Measurements from ENCODE around the gene CDC42BPB. TPM values are rescaled to one million over a fixed set of nuclear protein-coding genes. Genes with fewer than 3 reads are reported as not detected.

CDC42BPB gene
- total RNA-seq, 1 experiment from 2014 or later = 96.9 TPM

DNA sequence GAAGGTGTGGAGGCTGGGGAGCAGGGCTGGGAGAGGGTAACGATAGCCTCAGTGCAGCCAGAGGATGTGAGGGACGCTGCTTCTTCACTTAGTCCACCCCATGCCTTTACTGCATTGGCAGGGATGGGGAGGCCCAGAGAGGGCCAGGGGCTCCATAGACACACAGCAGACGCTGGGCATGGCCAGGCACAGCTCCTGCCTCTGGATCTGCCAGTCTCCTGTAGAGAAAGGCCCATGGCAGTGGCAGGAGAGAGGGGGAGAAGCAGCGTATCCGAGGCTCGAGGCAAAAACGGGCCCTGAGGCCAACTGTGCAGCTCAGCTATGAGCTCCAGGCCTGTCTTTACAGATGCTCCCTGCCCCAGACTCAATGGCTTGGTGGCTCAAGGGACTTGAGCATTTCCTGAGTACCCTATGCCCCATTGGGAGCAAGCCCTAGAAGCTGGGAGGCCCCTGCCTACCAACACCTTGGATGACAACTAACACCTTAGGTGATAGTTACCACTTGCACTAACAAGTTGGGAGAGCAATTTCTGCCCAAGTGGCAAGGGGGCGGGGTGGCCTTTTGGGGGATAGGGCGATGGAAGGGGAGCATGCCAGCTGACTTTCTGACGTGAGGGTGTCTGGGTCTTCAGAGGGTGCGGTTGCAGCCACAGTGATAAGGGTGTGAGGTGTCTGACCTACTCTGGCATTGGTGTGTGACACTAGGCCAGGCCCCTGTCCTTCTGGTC, 21.7 kb upstream of the CDC42BPB start:
- DNase-seq (ENCODE audit: low spot score) = no peak
- ChIA-PET POLR2A (interaction anchor here (0.6 kb wide), 1 partner anchor 841 kb away, joined by 4 read pairs; no protein-coding TSS in a partner anchor), CTCF (interaction anchor here (0.6 to 7.2 kb wide), 12 partner anchors 7 to 897 kb away, joined by 3 to 74 read pairs (median 4); partner anchors contain the start of gene LBHD2)
- no peak overlapping the region for H3K4me3 Mint-ChIP-seq
- peaks cover 5% of the 10 kb centered on the region for H3K27me3 Mint-ChIP-seq (ENCODE audit: low read depth)
- H3K9me3 Mint-ChIP-seq = no peaks in the 10 kb centered on the region
- no peak overlapping the region for H3K27ac Mint-ChIP-seq
- TF ChIP-seq IRF2 (CRISPR knock-in tag; IDR thresholded peaks at IDR 0.05; ENCODE audit: borderline replicate concordance, low read depth) (no peak), SP1 (CRISPR knock-in tag; conservative IDR thresholded peaks at IDR 0.05) (no peak), NR1H2 (CRISPR knock-in tag; IDR thresholded peaks at IDR 0.05) (no peak), ZNF317 (CRISPR knock-in tag; IDR thresholded peaks at IDR 0.05; ENCODE audit: borderline replicate concordance, low read depth) (no peak), CREM (CRISPR knock-in tag; IDR thresholded peaks at IDR 0.05) (no peak), CREB1 (CRISPR knock-in tag; IDR thresholded peaks at IDR 0.05) (no peak), FOXK1 (CRISPR knock-in tag; IDR thresholded peaks at IDR 0.05) (no peak), GTF2I (CRISPR knock-in tag; conservative IDR thresholded peaks at IDR 0.05) (no peak), TEAD1 (CRISPR knock-in tag; IDR thresholded peaks at IDR 0.05) (no peak)
- TF ChIP-seq, protein P1, sequence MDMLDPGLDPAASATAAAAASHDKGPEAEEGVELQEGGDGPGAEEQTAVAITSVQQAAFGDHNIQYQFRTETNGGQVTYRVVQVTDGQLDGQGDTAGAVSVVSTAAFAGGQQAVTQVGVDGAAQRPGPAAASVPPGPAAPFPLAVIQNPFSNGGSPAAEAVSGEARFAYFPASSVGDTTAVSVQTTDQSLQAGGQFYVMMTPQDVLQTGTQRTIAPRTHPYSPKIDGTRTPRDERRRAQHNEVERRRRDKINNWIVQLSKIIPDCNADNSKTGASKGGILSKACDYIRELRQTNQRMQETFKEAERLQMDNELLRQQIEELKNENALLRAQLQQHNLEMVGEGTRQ (CRISPR knock-in tag; IDR thresholded peaks at IDR 0.05) = no peak
- TF ChIP-seq, protein P2, sequence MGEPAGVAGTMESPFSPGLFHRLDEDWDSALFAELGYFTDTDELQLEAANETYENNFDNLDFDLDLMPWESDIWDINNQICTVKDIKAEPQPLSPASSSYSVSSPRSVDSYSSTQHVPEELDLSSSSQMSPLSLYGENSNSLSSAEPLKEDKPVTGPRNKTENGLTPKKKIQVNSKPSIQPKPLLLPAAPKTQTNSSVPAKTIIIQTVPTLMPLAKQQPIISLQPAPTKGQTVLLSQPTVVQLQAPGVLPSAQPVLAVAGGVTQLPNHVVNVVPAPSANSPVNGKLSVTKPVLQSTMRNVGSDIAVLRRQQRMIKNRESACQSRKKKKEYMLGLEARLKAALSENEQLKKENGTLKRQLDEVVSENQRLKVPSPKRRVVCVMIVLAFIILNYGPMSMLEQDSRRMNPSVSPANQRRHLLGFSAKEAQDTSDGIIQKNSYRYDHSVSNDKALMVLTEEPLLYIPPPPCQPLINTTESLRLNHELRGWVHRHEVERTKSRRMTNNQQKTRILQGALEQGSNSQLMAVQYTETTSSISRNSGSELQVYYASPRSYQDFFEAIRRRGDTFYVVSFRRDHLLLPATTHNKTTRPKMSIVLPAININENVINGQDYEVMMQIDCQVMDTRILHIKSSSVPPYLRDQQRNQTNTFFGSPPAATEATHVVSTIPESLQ (CRISPR knock-in tag; IDR thresholded peaks at IDR 0.05) = no peak
- TF ChIP-seq, protein P3, sequence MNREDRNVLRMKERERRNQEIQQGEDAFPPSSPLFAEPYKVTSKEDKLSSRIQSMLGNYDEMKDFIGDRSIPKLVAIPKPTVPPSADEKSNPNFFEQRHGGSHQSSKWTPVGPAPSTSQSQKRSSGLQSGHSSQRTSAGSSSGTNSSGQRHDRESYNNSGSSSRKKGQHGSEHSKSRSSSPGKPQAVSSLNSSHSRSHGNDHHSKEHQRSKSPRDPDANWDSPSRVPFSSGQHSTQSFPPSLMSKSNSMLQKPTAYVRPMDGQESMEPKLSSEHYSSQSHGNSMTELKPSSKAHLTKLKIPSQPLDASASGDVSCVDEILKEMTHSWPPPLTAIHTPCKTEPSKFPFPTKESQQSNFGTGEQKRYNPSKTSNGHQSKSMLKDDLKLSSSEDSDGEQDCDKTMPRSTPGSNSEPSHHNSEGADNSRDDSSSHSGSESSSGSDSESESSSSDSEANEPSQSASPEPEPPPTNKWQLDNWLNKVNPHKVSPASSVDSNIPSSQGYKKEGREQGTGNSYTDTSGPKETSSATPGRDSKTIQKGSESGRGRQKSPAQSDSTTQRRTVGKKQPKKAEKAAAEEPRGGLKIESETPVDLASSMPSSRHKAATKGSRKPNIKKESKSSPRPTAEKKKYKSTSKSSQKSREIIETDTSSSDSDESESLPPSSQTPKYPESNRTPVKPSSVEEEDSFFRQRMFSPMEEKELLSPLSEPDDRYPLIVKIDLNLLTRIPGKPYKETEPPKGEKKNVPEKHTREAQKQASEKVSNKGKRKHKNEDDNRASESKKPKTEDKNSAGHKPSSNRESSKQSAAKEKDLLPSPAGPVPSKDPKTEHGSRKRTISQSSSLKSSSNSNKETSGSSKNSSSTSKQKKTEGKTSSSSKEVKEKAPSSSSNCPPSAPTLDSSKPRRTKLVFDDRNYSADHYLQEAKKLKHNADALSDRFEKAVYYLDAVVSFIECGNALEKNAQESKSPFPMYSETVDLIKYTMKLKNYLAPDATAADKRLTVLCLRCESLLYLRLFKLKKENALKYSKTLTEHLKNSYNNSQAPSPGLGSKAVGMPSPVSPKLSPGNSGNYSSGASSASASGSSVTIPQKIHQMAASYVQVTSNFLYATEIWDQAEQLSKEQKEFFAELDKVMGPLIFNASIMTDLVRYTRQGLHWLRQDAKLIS (CRISPR knock-in tag; IDR thresholded peaks at IDR 0.05; ENCODE audit: borderline replicate concordance) = no peak
- TF ChIP-seq, protein P4, sequence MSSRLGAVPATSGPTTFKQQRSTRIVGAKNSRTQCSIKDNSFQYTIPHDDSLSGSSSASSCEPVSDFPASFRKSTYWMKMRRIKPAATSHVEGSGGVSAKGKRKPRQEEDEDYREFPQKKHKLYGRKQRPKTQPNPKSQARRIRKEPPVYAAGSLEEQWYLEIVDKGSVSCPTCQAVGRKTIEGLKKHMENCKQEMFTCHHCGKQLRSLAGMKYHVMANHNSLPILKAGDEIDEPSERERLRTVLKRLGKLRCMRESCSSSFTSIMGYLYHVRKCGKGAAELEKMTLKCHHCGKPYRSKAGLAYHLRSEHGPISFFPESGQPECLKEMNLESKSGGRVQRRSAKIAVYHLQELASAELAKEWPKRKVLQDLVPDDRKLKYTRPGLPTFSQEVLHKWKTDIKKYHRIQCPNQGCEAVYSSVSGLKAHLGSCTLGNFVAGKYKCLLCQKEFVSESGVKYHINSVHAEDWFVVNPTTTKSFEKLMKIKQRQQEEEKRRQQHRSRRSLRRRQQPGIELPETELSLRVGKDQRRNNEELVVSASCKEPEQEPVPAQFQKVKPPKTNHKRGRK (CRISPR knock-in tag; IDR thresholded peaks at IDR 0.05; ENCODE audit: borderline replicate concordance) = no peak
- TF ChIP-seq, protein P5, sequence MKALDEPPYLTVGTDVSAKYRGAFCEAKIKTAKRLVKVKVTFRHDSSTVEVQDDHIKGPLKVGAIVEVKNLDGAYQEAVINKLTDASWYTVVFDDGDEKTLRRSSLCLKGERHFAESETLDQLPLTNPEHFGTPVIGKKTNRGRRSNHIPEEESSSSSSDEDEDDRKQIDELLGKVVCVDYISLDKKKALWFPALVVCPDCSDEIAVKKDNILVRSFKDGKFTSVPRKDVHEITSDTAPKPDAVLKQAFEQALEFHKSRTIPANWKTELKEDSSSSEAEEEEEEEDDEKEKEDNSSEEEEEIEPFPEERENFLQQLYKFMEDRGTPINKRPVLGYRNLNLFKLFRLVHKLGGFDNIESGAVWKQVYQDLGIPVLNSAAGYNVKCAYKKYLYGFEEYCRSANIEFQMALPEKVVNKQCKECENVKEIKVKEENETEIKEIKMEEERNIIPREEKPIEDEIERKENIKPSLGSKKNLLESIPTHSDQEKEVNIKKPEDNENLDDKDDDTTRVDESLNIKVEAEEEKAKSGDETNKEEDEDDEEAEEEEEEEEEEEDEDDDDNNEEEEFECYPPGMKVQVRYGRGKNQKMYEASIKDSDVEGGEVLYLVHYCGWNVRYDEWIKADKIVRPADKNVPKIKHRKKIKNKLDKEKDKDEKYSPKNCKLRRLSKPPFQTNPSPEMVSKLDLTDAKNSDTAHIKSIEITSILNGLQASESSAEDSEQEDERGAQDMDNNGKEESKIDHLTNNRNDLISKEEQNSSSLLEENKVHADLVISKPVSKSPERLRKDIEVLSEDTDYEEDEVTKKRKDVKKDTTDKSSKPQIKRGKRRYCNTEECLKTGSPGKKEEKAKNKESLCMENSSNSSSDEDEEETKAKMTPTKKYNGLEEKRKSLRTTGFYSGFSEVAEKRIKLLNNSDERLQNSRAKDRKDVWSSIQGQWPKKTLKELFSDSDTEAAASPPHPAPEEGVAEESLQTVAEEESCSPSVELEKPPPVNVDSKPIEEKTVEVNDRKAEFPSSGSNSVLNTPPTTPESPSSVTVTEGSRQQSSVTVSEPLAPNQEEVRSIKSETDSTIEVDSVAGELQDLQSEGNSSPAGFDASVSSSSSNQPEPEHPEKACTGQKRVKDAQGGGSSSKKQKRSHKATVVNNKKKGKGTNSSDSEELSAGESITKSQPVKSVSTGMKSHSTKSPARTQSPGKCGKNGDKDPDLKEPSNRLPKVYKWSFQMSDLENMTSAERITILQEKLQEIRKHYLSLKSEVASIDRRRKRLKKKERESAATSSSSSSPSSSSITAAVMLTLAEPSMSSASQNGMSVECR (CRISPR knock-in tag; IDR thresholded peaks at IDR 0.05; ENCODE audit: borderline replicate concordance) = no peak
- TF ChIP-seq, protein P6, sequence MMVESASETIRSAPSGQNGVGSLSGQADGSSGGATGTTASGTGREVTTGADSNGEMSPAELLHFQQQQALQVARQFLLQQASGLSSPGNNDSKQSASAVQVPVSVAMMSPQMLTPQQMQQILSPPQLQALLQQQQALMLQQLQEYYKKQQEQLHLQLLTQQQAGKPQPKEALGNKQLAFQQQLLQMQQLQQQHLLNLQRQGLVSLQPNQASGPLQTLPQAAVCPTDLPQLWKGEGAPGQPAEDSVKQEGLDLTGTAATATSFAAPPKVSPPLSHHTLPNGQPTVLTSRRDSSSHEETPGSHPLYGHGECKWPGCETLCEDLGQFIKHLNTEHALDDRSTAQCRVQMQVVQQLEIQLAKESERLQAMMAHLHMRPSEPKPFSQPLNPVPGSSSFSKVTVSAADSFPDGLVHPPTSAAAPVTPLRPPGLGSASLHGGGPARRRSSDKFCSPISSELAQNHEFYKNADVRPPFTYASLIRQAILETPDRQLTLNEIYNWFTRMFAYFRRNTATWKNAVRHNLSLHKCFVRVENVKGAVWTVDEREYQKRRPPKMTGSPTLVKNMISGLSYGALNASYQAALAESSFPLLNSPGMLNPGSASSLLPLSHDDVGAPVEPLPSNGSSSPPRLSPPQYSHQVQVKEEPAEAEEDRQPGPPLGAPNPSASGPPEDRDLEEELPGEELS (CRISPR knock-in tag; IDR thresholded peaks at IDR 0.05) = no peak
- no peaks in the 10 kb centered on the region for H3K4me1 Mint-ChIP-seq
- no peak for ATAC-seq
- H3K36me3 Mint-ChIP-seq = no peaks in the 10 kb centered on the region

Data from WTC11 (cell line).